Activated effector memory CD4-positive, alpha-beta T cell treated with Interleukin-2 at 50 U/mL for 16 hours (primary cell): ENCODE measurements around the gene KCNQ2.
"Not testable (repeated sequence)": the region's sequence is repeated elsewhere in the genome, so short reads cannot be mapped to it uniquely, and the experiment has no call there.

Experiments used
- DNase-seq: peaks from one replicate; pipeline ENCODE4 v3.0.0-alpha.2; 2020

Gene KCNQ2

GRCh38 chr20:63379872-63380271 lies 92.6 kb downstream of the KCNQ2 start:
- not testable (repeated sequence) for DNase-seq

- no peak for DNase-seq
Observed at GRCh38 chr20:63379296-63379695, 93.2 kb downstream of the KCNQ2 start.

- DNase-seq = no peak
Observed at GRCh38 chr20:63378626-63379025, 93.8 kb downstream of the KCNQ2 start.

- DNase-seq = no peak
Observed at GRCh38 chr20:63377951-63378381, 94.5 kb downstream of the KCNQ2 start.

GRCh38 chr20:63377256-63377941 lies 95.1 kb downstream of the KCNQ2 start:
- no peak for DNase-seq

GRCh38 chr20:63376283-63377250 lies 95.9 kb downstream of the KCNQ2 start:
- no peak for DNase-seq

GRCh38 chr20:63375438-63375837 lies 97.0 kb downstream of the KCNQ2 start:
- no peak for DNase-seq

- no peak for DNase-seq
Observed at GRCh38 chr20:63374504-63374903, 98.0 kb downstream of the KCNQ2 start.

- no peak for DNase-seq
Observed at GRCh38 chr20:63373996-63374395, 98.5 kb downstream of the KCNQ2 start.

GRCh38 chr20:63372971-63373885 lies 99.2 kb downstream of the KCNQ2 start:
- DNase-seq = no peak

- no peak for DNase-seq
Observed at GRCh38 chr20:63371291-63371865, 101.1 kb downstream of the KCNQ2 start.

- no peak for DNase-seq
Observed at GRCh38 chr20:63370618-63371187, 101.8 kb downstream of the KCNQ2 start.

GRCh38 chr20:63369724-63370617 lies 102.5 kb downstream of the KCNQ2 start:
- DNase-seq = no peak

GRCh38 chr20:63369024-63369530 lies 103.4 kb downstream of the KCNQ2 start:
- no peak for DNase-seq

GRCh38 chr20:63368151-63368550 lies 104.3 kb downstream of the KCNQ2 start:
- no peak for DNase-seq

- no peak for DNase-seq
Observed at GRCh38 chr20:63367446-63368055, 104.9 kb downstream of the KCNQ2 start.

GRCh38 chr20:63366390-63367365 lies 105.8 kb downstream of the KCNQ2 start:
- DNase-seq = no peak

- no peak for DNase-seq
Observed at GRCh38 chr20:63365601-63366389, 106.7 kb downstream of the KCNQ2 start.
